ENCODE results near the gene SMIM38. TPM values are rescaled to one million over a fixed set of nuclear protein-coding genes. Genes with fewer than 3 reads are reported as not detected.

The SMIM38 gene
- total and polyA plus RNA-seq, 2 of the 4 experiments (the other 2 are of a cell fraction) = under 0.01 to 0.05 TPM

DNA sequence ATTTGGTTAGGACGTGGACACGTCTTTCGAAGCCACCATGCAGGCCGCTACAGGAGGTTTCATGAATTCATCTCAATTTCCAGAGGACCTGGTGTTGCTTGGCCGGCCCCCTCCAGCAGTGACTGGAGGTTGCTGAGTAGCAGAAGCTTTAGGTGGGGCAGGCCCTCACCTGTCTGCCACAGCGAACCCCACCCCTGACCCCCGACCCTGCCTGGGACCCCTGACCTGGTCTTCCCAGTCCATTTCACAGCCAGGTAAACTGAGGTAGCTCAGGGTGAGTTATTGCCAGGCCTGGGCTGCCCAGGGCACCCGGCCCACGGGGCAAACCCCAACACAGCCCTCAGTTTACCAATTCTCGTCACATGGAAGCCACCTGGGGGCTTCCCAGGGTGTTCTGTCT, 39.1 kb upstream of the SMIM38 start:
- intact Hi-C loops (cut with micrococcal nuclease) (no loop called here), dilution Hi-C loops (cut with HindIII; ENCODE audit: low sequenced_read_pairs, unreplicated experiment) (no loop called here), in situ Hi-C loops (cut with MboI; ENCODE audit: low sequenced_read_pairs) (loop anchor here (25.0 kb wide), 1 partner anchor 1071 kb away; no protein-coding TSS in a partner anchor)
- peaks cover 9% of the 10 kb centered on the region; the same call in 1 of the 2 replicates for H3K27me3 ChIP-seq (ENCODE audit: control insufficient read depth, insufficient read depth, low read length)
- no peak overlapping the region for H3K4me2 ChIP-seq (ENCODE audit: low read depth, low read length)
- no peaks in the 10 kb centered on the region for H3K79me1 ChIP-seq (ENCODE audit: low read depth in 1 of 2, low read length in 2 of 2)
- TF ChIP-seq MXI1 (IDR thresholded peaks at IDR 0.05; ENCODE audit: borderline replicate concordance, low read depth, low read length) (no peak), BHLHE40 (IDR thresholded peaks at IDR 0.05; ENCODE audit: low read depth, low read length) (no peak), FOS (IDR thresholded peaks at IDR 0.05; ENCODE audit: low read depth, low read length) (no peak)
- TF ChIP-seq, protein P1, sequence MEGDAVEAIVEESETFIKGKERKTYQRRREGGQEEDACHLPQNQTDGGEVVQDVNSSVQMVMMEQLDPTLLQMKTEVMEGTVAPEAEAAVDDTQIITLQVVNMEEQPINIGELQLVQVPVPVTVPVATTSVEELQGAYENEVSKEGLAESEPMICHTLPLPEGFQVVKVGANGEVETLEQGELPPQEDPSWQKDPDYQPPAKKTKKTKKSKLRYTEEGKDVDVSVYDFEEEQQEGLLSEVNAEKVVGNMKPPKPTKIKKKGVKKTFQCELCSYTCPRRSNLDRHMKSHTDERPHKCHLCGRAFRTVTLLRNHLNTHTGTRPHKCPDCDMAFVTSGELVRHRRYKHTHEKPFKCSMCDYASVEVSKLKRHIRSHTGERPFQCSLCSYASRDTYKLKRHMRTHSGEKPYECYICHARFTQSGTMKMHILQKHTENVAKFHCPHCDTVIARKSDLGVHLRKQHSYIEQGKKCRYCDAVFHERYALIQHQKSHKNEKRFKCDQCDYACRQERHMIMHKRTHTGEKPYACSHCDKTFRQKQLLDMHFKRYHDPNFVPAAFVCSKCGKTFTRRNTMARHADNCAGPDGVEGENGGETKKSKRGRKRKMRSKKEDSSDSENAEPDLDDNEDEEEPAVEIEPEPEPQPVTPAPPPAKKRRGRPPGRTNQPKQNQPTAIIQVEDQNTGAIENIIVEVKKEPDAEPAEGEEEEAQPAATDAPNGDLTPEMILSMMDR (conservative IDR thresholded peaks at IDR 0.05; ENCODE audit: low read depth, low read length) = no peak
- peaks cover 4% of the 10 kb centered on the region; the same call in 1 of the 2 replicates for H3K4me1 ChIP-seq (ENCODE audit: control insufficient read depth, insufficient read depth, low read length)
- H3K23ac ChIP-seq (ENCODE audit: low read depth, low read length) = no peak overlapping the region
- no peak overlapping the region for H3K56ac ChIP-seq (ENCODE audit: extremely low read depth, insufficient read depth, low read length)
- H2AK9ac ChIP-seq (replicated peaks; ENCODE audit: low read depth, low read length, poor library complexity) = no peak overlapping the region
- 96% methylated on average over 4 of the region's 10 CpGs; no CpG with 5 or more reads in 1 of the 2 experiments for WGBS, 2 experiments (ENCODE audit: extremely low coverage in 2 of 2, insufficient read length in 1 of 2)
- peaks cover 7% of the 10 kb centered on the region for H3K9me3 ChIP-seq (ENCODE audit: control insufficient read depth, insufficient read depth, low read length)
- H4K8ac ChIP-seq (ENCODE audit: low read depth in 2 of 2, low read length in 2 of 2) = no peak overlapping the region
- H3K27ac ChIP-seq (ENCODE audit: insufficient read depth, low read length) = no peak overlapping the region
- POLR2A ChIA-PET (ENCODE audit: unreplicated experiment) = no interaction called here
- no peak overlapping the region for H2BK5ac ChIP-seq (ENCODE audit: low read depth, low read length, poor library complexity, severe bottlenecking)
- H3K4ac ChIP-seq (ENCODE audit: low read depth, low read length) = no peak overlapping the region
- DNase-seq = no peak
- no peak overlapping the region for H4K5ac ChIP-seq (ENCODE audit: low read depth, low read length)
- no peak overlapping the region for H3K14ac ChIP-seq (replicated peaks; ENCODE audit: low read depth, low read length)
- no peak overlapping the region for H3K18ac ChIP-seq (ENCODE audit: low read depth, low read length)
- no peak overlapping the region for H3K4me3 ChIP-seq (ENCODE audit: insufficient read depth, low read depth, low read length)
- H3K9me1 ChIP-seq (ENCODE audit: insufficient read depth, low read length) = no peaks in the 10 kb centered on the region
- H4K20me1 ChIP-seq (ENCODE audit: insufficient read depth, low read length) = no peaks in the 10 kb centered on the region
- H2BK120ac ChIP-seq (ENCODE audit: low read depth, low read length) = no peak overlapping the region
- no peak overlapping the region for H2AK5ac ChIP-seq (ENCODE audit: low read depth, low read length)
- CTCF ChIA-PET = no interaction called here
- BruUV-seq (replicated peaks) = no TSS peak
- no peak overlapping the region for H3K9ac ChIP-seq (ENCODE audit: low read depth, low read length)
- no peaks in the 10 kb centered on the region for H3K36me3 ChIP-seq (ENCODE audit: control insufficient read depth, insufficient read depth, low read length)
- H2BK15ac ChIP-seq (ENCODE audit: low read depth, low read length) = no peak overlapping the region
- H4K91ac ChIP-seq (ENCODE audit: insufficient read depth, low read depth, low read length) = no peak overlapping the region
- H2AFZ ChIP-seq (replicated peaks; ENCODE audit: low read length, poor library complexity) = no peak overlapping the region
- no peak for ATAC-seq (ENCODE audit: low read depth)
- H2BK20ac ChIP-seq (ENCODE audit: low read depth, low read length) = no peak overlapping the region

Measured in IMR-90 (cell line).